GM19468 (cell line): Measurements from ENCODE around the gene MAP7D1.

Experiments used
- ATAC-seq: cut with Tn5 transposase; IDR thresholded peaks from one replicate; pipeline ENCODE4 v1.9.1; 2021; ENCODE audit warnings: mild to moderate bottlenecking, moderate library complexity, moderate number of reproducible peaks; ENCODE audit not compliant: unreplicated experiment; ENCODE audit errors: extremely low read depth

The MAP7D1 gene

GRCh38 chr1:36155408-36156328, at the start of gene MAP7D1:
Gene MAP7D1, plus strand, starts transcription at chr1:36156160. Its CDS starts 258 bp downstream, at chr1:36156418.
- no peak for ATAC-seq

- no peak for ATAC-seq
Measured at GRCh38 chr1:36106269-36106668, 49.7 kb upstream of the MAP7D1 start.

- ATAC-seq = no peak
Measured at GRCh38 chr1:36107394-36107793, 48.6 kb upstream of the MAP7D1 start.

DNA sequence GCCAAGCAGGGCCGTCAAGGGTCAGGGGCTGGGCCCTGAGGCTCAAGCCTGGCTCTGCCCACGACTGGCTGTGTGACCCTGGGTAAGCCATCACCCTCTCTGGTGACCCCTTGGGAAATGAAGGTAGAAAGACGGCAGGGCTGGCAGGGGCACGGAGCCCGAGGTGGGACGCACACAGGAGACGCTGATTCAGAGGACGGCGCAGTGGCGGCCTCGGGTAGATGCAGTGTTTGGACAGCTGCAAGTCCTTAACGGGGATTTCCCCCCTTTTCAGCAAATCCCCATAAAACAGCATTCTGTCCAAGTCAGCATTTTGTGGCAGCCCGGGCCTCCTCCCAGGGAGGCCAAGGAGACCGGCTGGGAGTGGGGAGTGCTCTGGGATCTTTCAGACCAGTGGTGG, 47.6 kb upstream of the MAP7D1 start:
- no peak for ATAC-seq

DNA sequence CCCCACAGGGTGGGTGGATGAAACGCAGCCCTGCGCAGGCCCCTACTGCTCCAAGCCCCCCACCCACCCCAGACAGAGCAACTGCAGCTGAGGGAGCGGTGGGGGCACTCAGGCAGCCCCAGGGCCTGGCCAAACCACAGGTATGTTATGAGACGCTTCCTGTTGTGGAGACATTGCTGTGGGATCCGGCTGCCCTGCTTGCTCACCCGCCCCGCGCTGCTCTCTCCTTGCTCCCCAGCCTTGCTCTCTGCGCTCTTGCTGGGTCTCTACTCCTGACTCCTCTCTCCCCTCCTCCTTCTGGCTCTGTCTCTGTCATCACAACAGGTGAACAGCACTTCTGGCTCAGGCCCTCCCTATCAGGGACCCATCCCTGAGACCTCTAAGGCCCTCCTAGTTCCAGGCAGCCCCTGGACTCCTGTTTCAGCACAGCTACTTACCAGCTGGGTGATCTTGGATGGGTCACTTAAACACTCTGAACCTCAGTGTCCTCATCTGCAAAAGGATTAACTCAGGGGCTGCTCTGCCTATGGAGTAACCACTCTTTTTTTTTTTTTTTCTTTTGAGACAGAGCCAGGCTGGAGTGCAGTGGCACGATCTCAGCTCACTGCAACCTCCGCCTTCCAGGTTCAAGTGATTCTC, 46.8 kb upstream of the MAP7D1 start:
- ATAC-seq = no peak

DNA sequence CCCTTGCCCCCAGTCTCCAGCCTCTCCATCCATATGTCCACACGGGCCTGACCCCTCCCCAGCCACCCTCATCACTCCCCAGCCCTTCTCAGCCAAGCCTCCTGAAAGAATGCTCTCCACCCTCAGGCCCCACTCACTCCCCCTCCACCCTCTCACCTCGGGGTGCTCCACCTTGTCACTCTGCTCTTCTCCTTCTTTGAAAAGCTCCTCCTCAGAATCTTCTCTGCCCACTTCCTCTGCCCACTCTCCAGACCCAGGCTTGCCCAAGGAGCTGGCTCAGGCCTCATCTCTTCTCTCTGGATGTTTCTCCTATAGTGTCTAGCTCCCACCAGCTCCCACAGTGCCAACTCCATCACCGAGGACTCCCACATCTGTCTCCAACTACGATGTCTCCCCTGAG, 44.8 kb upstream of the MAP7D1 start:
- no peak for ATAC-seq

DNA sequence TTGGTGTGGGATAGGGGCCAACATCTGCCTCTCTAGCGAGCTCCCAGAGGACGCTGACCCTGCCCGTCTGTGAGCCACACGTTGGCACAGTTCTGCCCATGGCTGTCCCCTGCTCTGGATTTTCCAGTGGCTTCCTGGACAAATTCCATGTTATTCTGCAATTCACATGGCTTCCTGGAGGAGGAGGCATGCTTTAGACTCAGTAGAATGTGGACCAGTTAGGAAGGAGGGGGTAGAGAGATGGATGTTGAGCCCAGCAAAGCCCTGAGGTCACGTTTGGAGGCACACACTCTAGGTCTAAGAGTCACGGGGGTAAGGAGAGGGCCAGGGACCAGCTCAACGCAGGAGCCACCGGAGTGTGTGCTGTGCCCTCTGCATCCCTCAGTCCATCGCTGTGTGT, 43.1 kb upstream of the MAP7D1 start:
- ATAC-seq = no peak

- ATAC-seq = no peak
Measured at GRCh38 chr1:36114371-36114770, 41.6 kb upstream of the MAP7D1 start.

- ATAC-seq = no peak
Measured at GRCh38 chr1:36115200-36115669, 40.7 kb upstream of the MAP7D1 start.

- ATAC-seq = no peak
Measured at GRCh38 chr1:36115931-36116330, 40.0 kb upstream of the MAP7D1 start.

- no peak for ATAC-seq
Measured at GRCh38 chr1:36116901-36117300, 39.1 kb upstream of the MAP7D1 start.

DNA sequence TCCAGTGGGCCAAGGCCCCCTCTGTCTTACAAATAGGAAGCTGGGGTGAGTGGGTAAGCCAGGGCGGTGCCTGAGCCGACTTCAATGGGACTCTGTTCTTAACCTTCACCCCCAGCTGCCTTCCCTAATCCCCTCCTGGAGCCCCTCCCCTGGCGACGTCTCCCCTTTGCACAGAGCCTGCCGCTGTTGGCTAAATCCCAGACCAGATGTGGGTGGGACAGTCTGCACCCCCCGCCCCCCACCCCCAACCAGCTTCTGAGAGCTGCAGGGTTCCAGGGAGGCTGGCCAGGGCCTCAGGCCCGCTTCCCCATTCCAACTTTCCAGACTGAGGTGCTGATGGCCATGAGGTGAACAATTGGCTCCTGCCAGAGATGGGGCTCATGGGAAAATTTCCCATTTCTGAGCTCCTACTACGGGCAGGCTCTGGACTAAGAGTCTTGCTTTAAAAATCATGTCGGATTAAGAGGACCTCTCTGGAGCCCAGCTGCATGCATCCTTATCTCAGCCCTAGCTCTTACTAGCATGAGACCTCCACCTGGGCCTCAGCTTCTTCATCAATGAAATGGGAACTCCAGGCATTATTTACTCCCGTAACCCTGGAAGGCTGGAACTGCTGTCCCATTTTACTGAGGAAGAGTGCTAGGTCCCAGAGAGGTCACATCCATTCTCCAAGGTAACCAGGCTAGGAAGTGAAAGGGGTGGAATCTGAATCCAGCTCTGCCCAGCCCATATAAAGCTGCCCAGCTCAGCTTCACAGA, 37.3 kb upstream of the MAP7D1 start:
- ATAC-seq = no peak

DNA sequence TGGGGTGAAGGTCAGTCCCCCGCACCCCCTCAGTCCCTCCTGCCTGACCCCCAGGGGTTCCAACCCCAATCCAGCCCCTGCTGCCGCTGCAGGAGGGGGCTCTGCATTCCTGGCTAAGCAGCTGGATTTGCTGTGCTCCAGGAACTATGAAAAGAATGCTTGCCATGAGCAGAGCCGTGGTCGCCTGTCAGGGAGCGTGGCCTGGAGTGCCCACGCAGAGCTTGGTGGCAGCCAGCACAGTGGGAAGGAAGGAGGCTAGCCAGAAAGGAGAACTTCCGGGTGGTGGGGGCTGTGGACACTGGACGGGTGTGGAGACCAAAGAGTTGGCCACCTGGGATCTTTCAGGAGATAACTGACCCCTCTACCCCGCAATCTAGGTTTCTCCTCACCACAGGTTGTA, 36.5 kb upstream of the MAP7D1 start:
- ATAC-seq = no peak

DNA sequence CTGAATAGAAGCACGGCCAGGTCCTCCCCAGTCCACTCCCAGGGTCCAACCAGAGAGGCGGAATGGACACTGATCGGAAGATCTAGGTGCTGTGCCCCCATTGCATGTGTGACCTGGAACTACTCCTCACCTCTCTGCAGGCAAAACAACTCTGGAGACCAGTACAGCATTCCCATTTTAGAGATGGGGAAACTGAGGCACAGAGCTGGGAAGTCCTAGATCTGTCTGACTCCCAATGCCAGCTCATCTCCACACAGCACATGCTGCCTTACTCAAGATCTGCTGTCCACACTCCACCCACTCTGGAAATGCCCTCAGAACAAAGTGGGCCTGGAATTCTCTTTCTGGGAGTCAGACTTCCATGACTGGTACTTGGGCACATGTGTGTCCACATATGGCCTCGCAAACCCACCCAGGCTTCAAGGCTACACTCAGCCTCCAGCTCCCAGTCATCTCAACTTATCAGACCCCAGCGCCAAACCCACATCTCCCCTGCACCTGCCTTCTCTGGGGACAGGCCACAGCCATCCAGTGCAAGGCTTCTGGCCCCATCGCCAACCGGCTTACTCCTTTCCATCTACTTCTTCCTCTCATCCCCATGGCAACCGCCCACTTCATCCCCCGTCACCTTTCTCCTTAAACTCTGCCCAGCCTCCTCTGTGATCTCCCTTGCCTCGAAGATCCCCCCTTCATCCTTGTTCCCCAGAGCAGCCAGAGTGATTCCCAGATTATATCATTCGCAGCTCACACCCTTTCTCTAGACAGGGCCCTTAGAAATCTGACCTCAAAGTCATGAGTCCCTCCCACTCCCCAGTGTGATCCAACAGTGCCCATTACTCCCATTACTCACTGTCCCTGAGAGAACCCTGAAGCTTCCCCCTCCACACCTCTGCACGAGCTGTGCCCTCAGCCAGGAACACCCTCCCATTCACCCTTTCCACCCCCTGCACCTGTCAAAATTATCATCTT, 33.6 kb upstream of the MAP7D1 start:
- ATAC-seq = no peak

DNA sequence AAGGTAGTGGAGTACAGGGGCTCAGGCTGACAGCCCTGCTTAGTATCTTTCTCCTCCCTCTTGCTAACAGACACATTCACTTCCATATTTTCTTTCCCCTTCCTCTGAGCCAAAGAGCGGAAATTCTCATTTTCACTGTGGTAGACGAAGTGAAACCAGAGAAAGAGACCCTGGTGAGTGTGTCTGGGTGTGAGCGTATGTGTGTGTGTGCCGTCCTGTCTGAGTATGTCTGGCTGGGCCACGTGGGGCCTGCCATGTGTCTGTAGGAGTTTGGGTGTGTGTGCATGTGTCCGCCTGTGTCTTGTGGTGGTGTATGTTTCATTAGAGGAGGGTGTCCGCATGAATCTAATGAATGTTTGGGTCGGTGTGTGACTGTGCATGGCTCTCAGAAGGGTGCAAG, 32.6 kb upstream of the MAP7D1 start:
- no peak for ATAC-seq

DNA sequence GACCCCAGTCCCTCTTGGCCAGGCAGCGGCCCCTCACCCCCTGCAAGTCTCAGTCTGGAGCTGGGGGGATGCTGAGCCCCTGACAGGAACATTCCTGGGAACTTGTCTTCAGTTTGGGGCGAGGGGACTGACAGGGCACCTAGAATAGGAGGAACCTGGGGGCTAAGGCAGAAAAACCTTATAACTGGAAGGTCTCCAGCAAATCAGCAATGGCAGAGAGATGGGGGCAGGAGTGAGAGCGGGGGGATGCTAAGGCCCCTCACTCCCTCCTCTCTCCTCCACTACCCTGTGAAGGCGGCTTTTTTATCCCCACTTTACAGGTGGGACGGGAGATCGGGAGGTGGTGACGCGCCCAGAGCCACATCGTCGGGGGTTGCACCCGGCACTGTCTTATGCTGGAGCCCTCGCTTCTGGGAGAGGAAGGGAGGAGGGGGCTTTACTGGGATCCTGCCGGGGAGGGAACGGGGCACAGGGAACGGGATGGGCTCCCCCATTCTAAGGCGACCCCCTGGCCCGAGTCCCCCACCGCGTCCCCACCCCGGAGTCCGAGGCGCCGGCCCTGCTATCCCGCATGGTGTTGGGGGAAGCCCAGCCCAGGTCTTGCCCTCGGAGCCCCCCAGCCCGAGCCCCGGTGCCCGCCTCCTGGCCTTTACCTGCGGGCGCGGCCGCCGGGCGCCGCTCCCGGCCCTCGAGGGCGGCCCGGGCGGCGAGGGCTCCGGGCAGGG, 31.4 kb upstream of the MAP7D1 start:
- ATAC-seq = no peak

DNA sequence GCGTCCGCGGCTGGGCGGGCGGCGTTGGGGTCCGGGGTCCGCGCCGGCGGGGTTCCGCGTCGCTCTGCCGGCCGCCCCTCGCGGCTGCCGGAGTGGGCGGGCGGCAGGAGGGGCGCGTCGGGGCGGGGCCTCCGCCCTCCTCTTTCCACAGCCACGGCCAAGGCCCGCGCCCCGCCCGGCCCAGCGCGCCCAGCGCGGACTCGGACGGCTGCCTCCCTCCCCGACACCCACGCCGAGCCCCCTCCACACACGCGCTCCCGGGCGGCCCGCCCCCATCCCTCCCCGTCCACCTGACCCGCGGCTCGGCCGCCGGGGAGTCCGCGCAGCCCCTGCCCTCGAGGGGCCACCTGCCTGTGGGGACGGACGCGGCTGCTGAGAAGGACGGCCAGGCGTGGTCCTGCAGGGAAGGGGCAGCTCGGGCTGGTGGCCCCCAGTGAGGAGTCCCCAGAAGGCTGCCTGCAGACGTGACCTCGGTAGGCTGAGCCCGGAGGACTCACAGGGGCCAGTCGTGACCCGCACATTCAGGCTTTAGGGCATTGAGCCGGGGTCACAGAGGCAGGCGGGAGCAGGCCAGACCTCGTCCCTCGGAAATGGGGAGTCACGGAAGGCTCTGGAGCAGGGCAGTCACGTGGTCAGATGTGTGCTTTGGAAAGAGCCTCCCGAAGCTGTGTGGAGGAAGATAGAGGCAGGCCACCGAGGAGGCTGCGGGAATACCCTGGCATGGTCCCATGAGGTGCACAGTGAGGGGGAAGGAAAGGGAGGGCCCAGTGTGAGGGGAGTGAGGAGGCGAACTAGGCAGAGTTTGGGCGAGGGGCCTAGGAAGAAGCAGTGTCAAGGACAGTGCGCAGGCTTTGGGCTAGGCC, 30.6 kb upstream of the MAP7D1 start, which contains the start of gene COL8A2:
COL8A2 (minus strand) TSS at position 94 of the 863 bp plus-strand sequence. CDS start 24,980 bp downstream, outside the sequence.
- no peak for ATAC-seq
